ENCODE results near the gene SPATA21. TPM values are rescaled to one million over a fixed set of nuclear protein-coding genes. Genes with fewer than 3 reads are reported as not detected.

The SPATA21 gene
- total and polyA plus RNA-seq, 4 donors: 0.08 to 0.42 TPM; not detected in 2

DNA sequence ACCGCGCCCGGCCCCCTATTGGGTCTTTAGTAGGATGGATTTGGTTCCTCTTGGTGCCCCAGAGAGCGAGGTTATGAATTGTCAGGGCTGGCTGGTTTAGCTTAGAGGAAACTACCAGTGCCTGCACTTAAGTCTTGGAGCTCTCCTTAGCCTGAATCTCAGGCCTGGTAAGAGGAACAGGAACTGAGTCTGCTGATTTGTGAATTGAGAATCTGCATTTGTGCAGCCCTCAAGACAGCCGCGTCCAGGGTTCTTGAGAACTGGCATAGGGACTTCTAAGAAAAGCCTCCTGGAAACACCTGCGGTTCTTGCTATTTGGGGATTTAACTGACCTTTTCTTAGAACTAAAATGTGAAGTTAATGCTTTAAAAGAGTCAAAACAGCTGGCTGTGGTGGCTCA is 5.0 kb upstream of the SPATA21 start:
- Histone ChIP-seq H3K4me3 (ENCODE audit: low read depth in 1 of 3, low read length in 3 of 3) (no peak overlapping the region), H3K9me3 (ENCODE audit: control insufficient read depth in 4 of 4, low read length in 3 of 4) (no peaks in the 10 kb centered on the region), H3K27me3 (ENCODE audit: control insufficient read depth in 4 of 4, insufficient read depth in 4 of 4, low read length in 3 of 4) (no peaks in the 10 kb centered on the region), H3K36me3 (ENCODE audit: control insufficient read depth in 4 of 4, insufficient read depth in 3 of 4, low read depth in 1 of 4, low read length in 3 of 4) (peaks cover 5 to 8% (median 8%) of the 10 kb centered on the region in 4 donors), H3K9ac (ENCODE audit: low read depth in 1 of 2, low read length in 2 of 2) (no peak overlapping the region), H3K27ac (ENCODE audit: low read depth in 1 of 2, low read length in 2 of 2) (no peak overlapping the region), H3K4me1 (ENCODE audit: control insufficient read depth in 4 of 4, insufficient read depth in 4 of 4, low read length in 3 of 4) (peaks cover 3 to 27% (median 13%) of the 10 kb centered on the region in 4 donors)
- WGBS: 85% methylated on average over 7 of the region's 7 CpGs
- DNase-seq (ENCODE audit: low spot score): no peak
- TF ChIP-seq GABPA (IDR thresholded peaks at IDR 0.05 in 1 of 2, conservative IDR thresholded peaks at IDR 0.05 in 1 of 2) (no peak), JUND (IDR thresholded peaks at IDR 0.05) (no peak), HNF4A (conservative IDR thresholded peaks at IDR 0.05) (no peak), TAF1 (conservative IDR thresholded peaks at IDR 0.05) (no peak), HNF4G (IDR thresholded peaks at IDR 0.05) (no peak), FOXA2 (IDR thresholded peaks at IDR 0.05) (no peak), FOXA1 (IDR thresholded peaks at IDR 0.05) (no peak), RXRA (IDR thresholded peaks at IDR 0.05) (no peak), RAD21 (IDR thresholded peaks at IDR 0.05) (no peak), YY1 (IDR thresholded peaks at IDR 0.05) (no peak), SP1 (IDR thresholded peaks at IDR 0.05) (no peak), EGR1 (IDR thresholded peaks at IDR 0.05; ENCODE audit: low read depth in 2 of 2) (no peak), NR2F2 (IDR thresholded peaks at IDR 0.05) (no peak)
- TF ChIP-seq, protein P1, sequence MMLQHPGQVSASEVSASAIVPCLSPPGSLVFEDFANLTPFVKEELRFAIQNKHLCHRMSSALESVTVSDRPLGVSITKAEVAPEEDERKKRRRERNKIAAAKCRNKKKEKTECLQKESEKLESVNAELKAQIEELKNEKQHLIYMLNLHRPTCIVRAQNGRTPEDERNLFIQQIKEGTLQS (IDR thresholded peaks at IDR 0.05): no peak
- TF ChIP-seq, protein P2, sequence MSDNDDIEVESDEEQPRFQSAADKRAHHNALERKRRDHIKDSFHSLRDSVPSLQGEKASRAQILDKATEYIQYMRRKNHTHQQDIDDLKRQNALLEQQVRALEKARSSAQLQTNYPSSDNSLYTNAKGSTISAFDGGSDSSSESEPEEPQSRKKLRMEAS (IDR thresholded peaks at IDR 0.05): no peak
- TF ChIP-seq, protein P3, sequence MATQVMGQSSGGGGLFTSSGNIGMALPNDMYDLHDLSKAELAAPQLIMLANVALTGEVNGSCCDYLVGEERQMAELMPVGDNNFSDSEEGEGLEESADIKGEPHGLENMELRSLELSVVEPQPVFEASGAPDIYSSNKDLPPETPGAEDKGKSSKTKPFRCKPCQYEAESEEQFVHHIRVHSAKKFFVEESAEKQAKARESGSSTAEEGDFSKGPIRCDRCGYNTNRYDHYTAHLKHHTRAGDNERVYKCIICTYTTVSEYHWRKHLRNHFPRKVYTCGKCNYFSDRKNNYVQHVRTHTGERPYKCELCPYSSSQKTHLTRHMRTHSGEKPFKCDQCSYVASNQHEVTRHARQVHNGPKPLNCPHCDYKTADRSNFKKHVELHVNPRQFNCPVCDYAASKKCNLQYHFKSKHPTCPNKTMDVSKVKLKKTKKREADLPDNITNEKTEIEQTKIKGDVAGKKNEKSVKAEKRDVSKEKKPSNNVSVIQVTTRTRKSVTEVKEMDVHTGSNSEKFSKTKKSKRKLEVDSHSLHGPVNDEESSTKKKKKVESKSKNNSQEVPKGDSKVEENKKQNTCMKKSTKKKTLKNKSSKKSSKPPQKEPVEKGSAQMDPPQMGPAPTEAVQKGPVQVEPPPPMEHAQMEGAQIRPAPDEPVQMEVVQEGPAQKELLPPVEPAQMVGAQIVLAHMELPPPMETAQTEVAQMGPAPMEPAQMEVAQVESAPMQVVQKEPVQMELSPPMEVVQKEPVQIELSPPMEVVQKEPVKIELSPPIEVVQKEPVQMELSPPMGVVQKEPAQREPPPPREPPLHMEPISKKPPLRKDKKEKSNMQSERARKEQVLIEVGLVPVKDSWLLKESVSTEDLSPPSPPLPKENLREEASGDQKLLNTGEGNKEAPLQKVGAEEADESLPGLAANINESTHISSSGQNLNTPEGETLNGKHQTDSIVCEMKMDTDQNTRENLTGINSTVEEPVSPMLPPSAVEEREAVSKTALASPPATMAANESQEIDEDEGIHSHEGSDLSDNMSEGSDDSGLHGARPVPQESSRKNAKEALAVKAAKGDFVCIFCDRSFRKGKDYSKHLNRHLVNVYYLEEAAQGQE (IDR thresholded peaks at IDR 0.05): no peak
- TF ChIP-seq, protein P4, sequence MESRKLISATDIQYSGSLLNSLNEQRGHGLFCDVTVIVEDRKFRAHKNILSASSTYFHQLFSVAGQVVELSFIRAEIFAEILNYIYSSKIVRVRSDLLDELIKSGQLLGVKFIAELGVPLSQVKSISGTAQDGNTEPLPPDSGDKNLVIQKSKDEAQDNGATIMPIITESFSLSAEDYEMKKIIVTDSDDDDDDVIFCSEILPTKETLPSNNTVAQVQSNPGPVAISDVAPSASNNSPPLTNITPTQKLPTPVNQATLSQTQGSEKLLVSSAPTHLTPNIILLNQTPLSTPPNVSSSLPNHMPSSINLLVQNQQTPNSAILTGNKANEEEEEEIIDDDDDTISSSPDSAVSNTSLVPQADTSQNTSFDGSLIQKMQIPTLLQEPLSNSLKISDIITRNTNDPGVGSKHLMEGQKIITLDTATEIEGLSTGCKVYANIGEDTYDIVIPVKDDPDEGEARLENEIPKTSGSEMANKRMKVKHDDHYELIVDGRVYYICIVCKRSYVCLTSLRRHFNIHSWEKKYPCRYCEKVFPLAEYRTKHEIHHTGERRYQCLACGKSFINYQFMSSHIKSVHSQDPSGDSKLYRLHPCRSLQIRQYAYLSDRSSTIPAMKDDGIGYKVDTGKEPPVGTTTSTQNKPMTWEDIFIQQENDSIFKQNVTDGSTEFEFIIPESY (IDR thresholded peaks at IDR 0.05): no peak
- TF ChIP-seq, protein P5, sequence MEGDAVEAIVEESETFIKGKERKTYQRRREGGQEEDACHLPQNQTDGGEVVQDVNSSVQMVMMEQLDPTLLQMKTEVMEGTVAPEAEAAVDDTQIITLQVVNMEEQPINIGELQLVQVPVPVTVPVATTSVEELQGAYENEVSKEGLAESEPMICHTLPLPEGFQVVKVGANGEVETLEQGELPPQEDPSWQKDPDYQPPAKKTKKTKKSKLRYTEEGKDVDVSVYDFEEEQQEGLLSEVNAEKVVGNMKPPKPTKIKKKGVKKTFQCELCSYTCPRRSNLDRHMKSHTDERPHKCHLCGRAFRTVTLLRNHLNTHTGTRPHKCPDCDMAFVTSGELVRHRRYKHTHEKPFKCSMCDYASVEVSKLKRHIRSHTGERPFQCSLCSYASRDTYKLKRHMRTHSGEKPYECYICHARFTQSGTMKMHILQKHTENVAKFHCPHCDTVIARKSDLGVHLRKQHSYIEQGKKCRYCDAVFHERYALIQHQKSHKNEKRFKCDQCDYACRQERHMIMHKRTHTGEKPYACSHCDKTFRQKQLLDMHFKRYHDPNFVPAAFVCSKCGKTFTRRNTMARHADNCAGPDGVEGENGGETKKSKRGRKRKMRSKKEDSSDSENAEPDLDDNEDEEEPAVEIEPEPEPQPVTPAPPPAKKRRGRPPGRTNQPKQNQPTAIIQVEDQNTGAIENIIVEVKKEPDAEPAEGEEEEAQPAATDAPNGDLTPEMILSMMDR (IDR thresholded peaks at IDR 0.05; ENCODE audit: low read depth, low read length, missing input control): no peak
